PC-9 (cell line): Measurements from ENCODE around the gene FRMD4B.

Experiments
- EZH2 ChIP-seq: fragments of 200-600 bp; sonication (generic); IDR thresholded peaks from 2 replicates; pipeline ENCODE4 v1.8.0; 2017; ENCODE audit warnings: antibody characterized with exemption, low read depth
- TF ChIP-seq, protein P1 (sequence below): fragments of 200-600 bp; sonication (generic); conservative IDR thresholded peaks from 2 replicates; pipeline ENCODE4 v1.6.1; 2017; ENCODE audit warnings: mixed run types, antibody characterized with exemption, mild to moderate bottlenecking, moderate library complexity

DNA sequence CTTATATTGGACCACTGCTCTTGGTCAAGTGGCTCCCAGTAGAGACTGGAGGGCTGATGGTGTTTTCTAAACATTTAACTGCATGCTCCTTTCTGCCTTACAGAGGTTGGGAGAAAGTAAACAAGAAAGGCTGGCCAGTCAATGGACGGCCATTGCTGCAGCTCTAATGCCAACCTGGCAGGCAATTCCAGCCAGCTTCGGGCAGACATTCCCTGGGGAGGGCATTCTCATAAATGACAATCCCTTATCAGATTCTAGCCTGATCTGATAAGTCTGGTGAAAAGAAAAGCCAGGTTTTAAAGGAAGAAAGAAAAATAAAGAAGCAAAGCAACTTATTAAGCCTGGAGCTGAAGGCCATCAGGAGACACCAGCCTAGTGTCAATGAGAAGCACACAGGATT, 60.7 kb downstream of the FRMD4B start:
- TF ChIP-seq, protein P1, sequence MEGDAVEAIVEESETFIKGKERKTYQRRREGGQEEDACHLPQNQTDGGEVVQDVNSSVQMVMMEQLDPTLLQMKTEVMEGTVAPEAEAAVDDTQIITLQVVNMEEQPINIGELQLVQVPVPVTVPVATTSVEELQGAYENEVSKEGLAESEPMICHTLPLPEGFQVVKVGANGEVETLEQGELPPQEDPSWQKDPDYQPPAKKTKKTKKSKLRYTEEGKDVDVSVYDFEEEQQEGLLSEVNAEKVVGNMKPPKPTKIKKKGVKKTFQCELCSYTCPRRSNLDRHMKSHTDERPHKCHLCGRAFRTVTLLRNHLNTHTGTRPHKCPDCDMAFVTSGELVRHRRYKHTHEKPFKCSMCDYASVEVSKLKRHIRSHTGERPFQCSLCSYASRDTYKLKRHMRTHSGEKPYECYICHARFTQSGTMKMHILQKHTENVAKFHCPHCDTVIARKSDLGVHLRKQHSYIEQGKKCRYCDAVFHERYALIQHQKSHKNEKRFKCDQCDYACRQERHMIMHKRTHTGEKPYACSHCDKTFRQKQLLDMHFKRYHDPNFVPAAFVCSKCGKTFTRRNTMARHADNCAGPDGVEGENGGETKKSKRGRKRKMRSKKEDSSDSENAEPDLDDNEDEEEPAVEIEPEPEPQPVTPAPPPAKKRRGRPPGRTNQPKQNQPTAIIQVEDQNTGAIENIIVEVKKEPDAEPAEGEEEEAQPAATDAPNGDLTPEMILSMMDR = no peak
- TF ChIP-seq EZH2 = no peak
